Activated naive CD8-positive, alpha-beta T cell treated with anti-CD3 and anti-CD28 coated beads, Interleukin-2, amount 10 ng/mL, durations not matched to agents 7 days and 5 days (primary cell): Measurements from ENCODE around the gene S100A2. TPM values are rescaled to one million over a fixed set of nuclear protein-coding genes. Genes with fewer than 3 reads are reported as not detected.
"Not testable (repeated sequence)": the region's sequence is repeated elsewhere in the genome, so short reads cannot be mapped to it uniquely, and the experiment has no call there.

Experiments
- ATAC-seq: fragments of 150-1000 bp; cut with Tn5 transposase; one replicate; pipeline ENCODE4 v1.10.0; 2021; ENCODE audit warnings: low read depth, moderate library complexity
- POLR2A ChIA-PET: fragments of 350-600 bp; sonication (Branson Sonifier 250); formaldehyde crosslinking; loops from one replicate; lab custom pipeline; 2021; ENCODE audit warnings: antibody characterized with exemption; lab: Charles Lee
- DNase-seq: peaks from one replicate; pipeline ENCODE4 v3.0.0; 2021
- H3K27ac Mint-ChIP-seq: one replicate; pipeline ENCODE4 v1.8.0; 2022; ENCODE audit warnings: mild to moderate bottlenecking, mixed read lengths
- H3K27me3 Mint-ChIP-seq: one replicate; pipeline ENCODE4 v1.8.0; 2022; ENCODE audit warnings: mild to moderate bottlenecking, moderate library complexity, mixed read lengths
- H3K36me3 Mint-ChIP-seq: one replicate; pipeline ENCODE4 v1.8.0; 2021; ENCODE audit warnings: mild to moderate bottlenecking, mixed read lengths
- H3K4me1 Mint-ChIP-seq: one replicate; pipeline ENCODE4 v1.8.0; 2021; ENCODE audit warnings: mixed read lengths
- H3K4me3 Mint-ChIP-seq: one replicate; pipeline ENCODE4 v1.8.0; 2022; ENCODE audit warnings: mild to moderate bottlenecking, moderate library complexity, mixed read lengths
- H3K9me3 Mint-ChIP-seq: one replicate; pipeline ENCODE4 v1.8.0; 2021; ENCODE audit warnings: mixed read lengths
- total RNA-seq, 2 experiments: library from RNA; stranded (reverse); gene quantifications; one replicate each; pipeline ENCODE4 v1.2.3, GENCODE V29; 2021

The S100A2 gene
- total RNA-seq, 2 experiments from 2014 or later = not detected

- ATAC-seq (no peak), DNase-seq (no peak)
- H3K27me3 Mint-ChIP-seq = peaks cover 4% of the 10 kb centered on the region
- POLR2A ChIA-PET = interaction anchor here (0.7 kb wide), 1 partner anchor 25 kb away, joined by 3 read pairs; the partner anchor contains the start of gene CHTOP
- H3K4me1 Mint-ChIP-seq = no peaks in the 10 kb centered on the region
- no peak overlapping the region for H3K27ac Mint-ChIP-seq
- no peaks in the 10 kb centered on the region for H3K9me3 Mint-ChIP-seq
- H3K4me3 Mint-ChIP-seq = no peak overlapping the region
- no peaks in the 10 kb centered on the region for H3K36me3 Mint-ChIP-seq
These were observed 42.5 kb upstream of the S100A2 start for GRCh38 chr1:153608089-153608682.

- H3K27me3 Mint-ChIP-seq = peaks cover 4% of the 10 kb centered on the region
- ATAC-seq (no peak), DNase-seq (no peak)
- no peak overlapping the region for H3K4me3 Mint-ChIP-seq
- H3K27ac Mint-ChIP-seq = no peak overlapping the region
- H3K36me3 Mint-ChIP-seq = no peaks in the 10 kb centered on the region
- peaks cover 5% of the 10 kb centered on the region for H3K4me1 Mint-ChIP-seq
- H3K9me3 Mint-ChIP-seq = no peaks in the 10 kb centered on the region
- POLR2A ChIA-PET = interaction anchor here (0.7 kb wide), 1 partner anchor 26 kb away, joined by 3 read pairs; the partner anchor contains the start of gene CHTOP
These were observed 41.7 kb upstream of the S100A2 start for GRCh38 chr1:153607381-153607780.

- H3K4me1 Mint-ChIP-seq = peaks cover 9% of the 10 kb centered on the region
- no peak overlapping the region for H3K27ac Mint-ChIP-seq
- H3K27me3 Mint-ChIP-seq = no peaks in the 10 kb centered on the region
- ATAC-seq (no peak), DNase-seq (no peak)
- H3K36me3 Mint-ChIP-seq = no peaks in the 10 kb centered on the region
- H3K4me3 Mint-ChIP-seq = no peak overlapping the region
- H3K9me3 Mint-ChIP-seq = no peaks in the 10 kb centered on the region
- POLR2A ChIA-PET = no interaction called here
These were observed 40.5 kb upstream of the S100A2 start for GRCh38 chr1:153606194-153606593.

- no peaks in the 10 kb centered on the region for H3K36me3 Mint-ChIP-seq
- DNase-seq (no peak), ATAC-seq (no peak)
- peaks cover 18% of the 10 kb centered on the region for H3K4me1 Mint-ChIP-seq
- POLR2A ChIA-PET = interaction anchor here (1.3 kb wide), 1 partner anchor 31 kb away, joined by 4 read pairs; the partner anchor contains the start of gene CHTOP
- no peak overlapping the region for H3K4me3 Mint-ChIP-seq
- no peaks in the 10 kb centered on the region for H3K9me3 Mint-ChIP-seq
- H3K27ac Mint-ChIP-seq = no peak overlapping the region
- no peaks in the 10 kb centered on the region for H3K27me3 Mint-ChIP-seq
These were observed 37.1 kb upstream of the S100A2 start for GRCh38 chr1:153602749-153603148.

- no peaks in the 10 kb centered on the region for H3K9me3 Mint-ChIP-seq
- no peaks in the 10 kb centered on the region for H3K27me3 Mint-ChIP-seq
- H3K36me3 Mint-ChIP-seq = no peaks in the 10 kb centered on the region
- H3K4me3 Mint-ChIP-seq = no peak overlapping the region
- ATAC-seq (no peak), DNase-seq (no peak)
- H3K4me1 Mint-ChIP-seq = peaks cover 20% of the 10 kb centered on the region
- POLR2A ChIA-PET = interaction anchor here (1.5 to 2.6 kb wide), 2 partner anchors 9 to 35 kb away, joined by 5 to 14 read pairs; partner anchors contain the start of gene CHTOP
- no peak overlapping the region for H3K27ac Mint-ChIP-seq
These were observed 34.2 kb upstream of the S100A2 start for GRCh38 chr1:153599847-153600246.

GRCh38 chr1:153598309-153599172, 32.9 kb upstream of the S100A2 start:
- H3K9me3 Mint-ChIP-seq = no peaks in the 10 kb centered on the region
- peaks cover 20% of the 10 kb centered on the region for H3K4me1 Mint-ChIP-seq
- H3K27me3 Mint-ChIP-seq = no peaks in the 10 kb centered on the region
- DNase-seq = peak; percentile 53
- peak overlapping the region; percentile 42 for H3K4me3 Mint-ChIP-seq
- H3K27ac Mint-ChIP-seq = peak overlapping the region; percentile 88
- ATAC-seq = peak; percentile 98
- no peaks in the 10 kb centered on the region for H3K36me3 Mint-ChIP-seq
- POLR2A ChIA-PET = interaction anchor here (0.8 to 2.6 kb wide), 4 partner anchors 8 to 36 kb away, joined by 3 to 14 read pairs (median 4); partner anchors contain the start of genes CHTOP and S100A13

- Mint-ChIP-seq H3K9me3 (no peaks in the 10 kb centered on the region), H3K27ac (no peak overlapping the region), H3K4me1 (peaks cover 13% of the 10 kb centered on the region), H3K27me3 (no peaks in the 10 kb centered on the region), H3K36me3 (no peaks in the 10 kb centered on the region), H3K4me3 (no peak overlapping the region)
- ATAC-seq = no peak
- DNase-seq = no peak
- POLR2A ChIA-PET = interaction anchor here (2.6 kb wide), 1 partner anchor 37 kb away, joined by 14 read pairs; the partner anchor contains the start of gene CHTOP
These were observed 31.6 kb upstream of the S100A2 start for GRCh38 chr1:153597206-153597605.

- peaks cover 1% of the 10 kb centered on the region for H3K4me1 Mint-ChIP-seq
- H3K36me3 Mint-ChIP-seq = no peaks in the 10 kb centered on the region
- no peak overlapping the region for H3K27ac Mint-ChIP-seq
- ATAC-seq = no peak
- H3K4me3 Mint-ChIP-seq = no peak overlapping the region
- H3K9me3 Mint-ChIP-seq = no peaks in the 10 kb centered on the region
- peaks cover 9% of the 10 kb centered on the region for H3K27me3 Mint-ChIP-seq
- POLR2A ChIA-PET = no interaction called here
- no peak for DNase-seq
These were observed 27.1 kb upstream of the S100A2 start for GRCh38 chr1:153592748-153593147.

- Mint-ChIP-seq H3K4me3 (no peak overlapping the region), H3K36me3 (no peaks in the 10 kb centered on the region), H3K27me3 (peaks cover 23% of the 10 kb centered on the region), H3K4me1 (no peaks in the 10 kb centered on the region), H3K27ac (no peak overlapping the region), H3K9me3 (no peaks in the 10 kb centered on the region)
- POLR2A ChIA-PET = no interaction called here
- ATAC-seq (no peak), DNase-seq (no peak)
These were observed 22.8 kb upstream of the S100A2 start for GRCh38 chr1:153588482-153588881.

GRCh38 chr1:153588033-153588432, 22.4 kb upstream of the S100A2 start:
- H3K9me3 Mint-ChIP-seq, H3K36me3 Mint-ChIP-seq, H3K27ac Mint-ChIP-seq, H3K4me1 Mint-ChIP-seq, DNase-seq, POLR2A ChIA-PET, ATAC-seq, H3K4me3 Mint-ChIP-seq: not testable (repeated sequence)
- peaks cover 23% of the 10 kb centered on the region for H3K27me3 Mint-ChIP-seq

GRCh38 chr1:153587314-153587713, 21.7 kb upstream of the S100A2 start:
- H3K36me3 Mint-ChIP-seq = no peaks in the 10 kb centered on the region
- ATAC-seq = no peak

GRCh38 chr1:153586347-153586746, 20.7 kb upstream of the S100A2 start:
- ATAC-seq = no peak
- no peak overlapping the region for H3K4me3 Mint-ChIP-seq
- no peak overlapping the region for H3K27ac Mint-ChIP-seq
- H3K4me1 Mint-ChIP-seq = no peaks in the 10 kb centered on the region
- no peak for DNase-seq
- H3K36me3 Mint-ChIP-seq = no peaks in the 10 kb centered on the region
- POLR2A ChIA-PET = no interaction called here
- H3K27me3 Mint-ChIP-seq = peaks cover 23% of the 10 kb centered on the region
- no peaks in the 10 kb centered on the region for H3K9me3 Mint-ChIP-seq

More at GRCh38 chr1:153587314-153587713, 21.7 kb upstream of the S100A2 start:
- no peak for DNase-seq
- Mint-ChIP-seq H3K27me3 (peaks cover 23% of the 10 kb centered on the region), H3K9me3 (no peaks in the 10 kb centered on the region), H3K27ac (no peak overlapping the region), H3K4me1 (no peaks in the 10 kb centered on the region), H3K4me3 (no peak overlapping the region)
- POLR2A ChIA-PET = no interaction called here

- POLR2A ChIA-PET = no interaction called here
These were observed 19.4 kb upstream of the S100A2 start for GRCh38 chr1:153585006-153585405.

More at GRCh38 chr1:153585006-153585405, 19.4 kb upstream of the S100A2 start:
- Mint-ChIP-seq H3K4me1 (no peaks in the 10 kb centered on the region), H3K9me3 (no peaks in the 10 kb centered on the region), H3K4me3 (no peak overlapping the region), H3K27ac (no peak overlapping the region), H3K27me3 (peaks cover 23% of the 10 kb centered on the region), H3K36me3 (no peaks in the 10 kb centered on the region)
- DNase-seq = no peak
- ATAC-seq = no peak
